Pancreas (tissue), 10 donors: Measurements from ENCODE around the gene MAPKAPK2. TPM values are rescaled to one million over a fixed set of nuclear protein-coding genes. Genes with fewer than 3 reads are reported as not detected.
A peak's percentile ranks its signal among the peaks of the same experiment; 100 is the strongest.

Experiments
- ATAC-seq, 4 donors: fragments of 200-7000 bp; cut with Tn5 transposase; one replicate each; pipeline versions ENCODE4 v1.8.0 to v1.9.1; 2020; ENCODE audit warnings: mild to moderate bottlenecking in 4 of 4, moderate library complexity in 4 of 4
- DNase-seq, 6 donors: peaks; one replicate each; pipeline ENCODE4 v3.0.0-alpha.2; 2020
- FAIRE-seq: peaks from 2 replicates; lab custom pipeline; 2012; peaks lifted over from hg19 to GRCh38; lab: Jason Lieb, UNC
- H3K27ac ChIP-seq, 4 donors: fragments of 200-600 bp; sonication (generic); 1 replicate in 3 of 4; 2 replicates in 1 of 4; pipeline versions ENCODE4 v1.5.0 to v1.8.0; 2020
- H3K27me3 ChIP-seq, 4 donors: fragments of 200-600 bp; one replicate each; pipeline ENCODE4 v1.8.0; 2021
- H3K36me3 ChIP-seq, 3 donors: fragments of 200-600 bp; sonication (generic) in 1 of 3; one replicate each; pipeline versions ENCODE4 v1.5.0 to v1.8.0; 2020 to 2021
- H3K4me1 ChIP-seq, 3 donors: fragments of 200-600 bp; one replicate each; pipeline ENCODE4 v1.8.0; 2021
- H3K4me3 ChIP-seq, 4 donors: fragments of 200-600 bp; sonication (generic) in 2 of 4; one replicate each; pipeline versions ENCODE4 v1.5.0 to v1.8.0; 2020 to 2021
- H3K9me3 ChIP-seq, 4 donors: fragments of 200-600 bp; one replicate each; pipeline ENCODE4 v1.8.0; 2021
- WGBS, 2 donors: extraction: QIAGEN DNeasy Blood & Tissue Kit; methylation state at CpG; one replicate each; pipeline ENCODE4 v1.1.7; 2013; 5-methylcytosine and 5-hydroxymethylcytosine counted together
- intact Hi-C, 3 donors: fragments of 100-400 bp; cut with DNase I; formaldehyde crosslinking; loops; one replicate each; pipeline versions ENCODE4 v1.11.1 to v1.14.2; 2022
- polyA plus RNA-seq, 2 donors: library from polyadenylated mRNA; stranded (reverse); fragments of 200-250 nt; gene quantifications; one replicate each; pipeline ENCODE4 v1.2.3, GENCODE V29; 2013
- total RNA-seq, 6 donors: library from RNA; stranded (reverse); fragmentation: NEBNext Ultra II Directional in 4 of 6; extraction: Animal tissue kit (Norgen Biotek cat#: 25700) in 4 of 6; gene quantifications; one replicate each; pipeline versions ENCODE4 v1.2.1 to v1.2.4, GENCODE V29; 2021 to 2023
- TF ChIP-seq, protein P1 (sequence below), 4 donors: fragments of 200-600 bp; sonication (generic) in 3 of 4; IDR thresholded peaks; one replicate each; pipeline versions ENCODE4 v1.5.0 to v1.8.0; 2021; ENCODE audit warnings: antibody characterized with exemption in 4 of 4
- donor health status: healthy with polysubstance abuse.
- donor health status: DM: no; HTN: no; CAD: no; lungs with moderate emphysema.
- donor health status: DM: no; HTN: no; CAD: no.
- donor health status: control.
- donor health status: control.
- donor health status: Bipolar disorder and iron deficiency.
- donor health status: DM: yes; HTN: yes; CAD: no.
- donor health status: DM: no; HTN: no; CAD: no.
- donor health status: DM: no; HTN: no; CAD: no.
- donor health status: DM: yes; HTN: yes; CAD: no.

MAPKAPK2 gene
- total and polyA plus RNA-seq, 8 donors, result 28.3 to 55.7 (median 35.1) TPM

DNA sequence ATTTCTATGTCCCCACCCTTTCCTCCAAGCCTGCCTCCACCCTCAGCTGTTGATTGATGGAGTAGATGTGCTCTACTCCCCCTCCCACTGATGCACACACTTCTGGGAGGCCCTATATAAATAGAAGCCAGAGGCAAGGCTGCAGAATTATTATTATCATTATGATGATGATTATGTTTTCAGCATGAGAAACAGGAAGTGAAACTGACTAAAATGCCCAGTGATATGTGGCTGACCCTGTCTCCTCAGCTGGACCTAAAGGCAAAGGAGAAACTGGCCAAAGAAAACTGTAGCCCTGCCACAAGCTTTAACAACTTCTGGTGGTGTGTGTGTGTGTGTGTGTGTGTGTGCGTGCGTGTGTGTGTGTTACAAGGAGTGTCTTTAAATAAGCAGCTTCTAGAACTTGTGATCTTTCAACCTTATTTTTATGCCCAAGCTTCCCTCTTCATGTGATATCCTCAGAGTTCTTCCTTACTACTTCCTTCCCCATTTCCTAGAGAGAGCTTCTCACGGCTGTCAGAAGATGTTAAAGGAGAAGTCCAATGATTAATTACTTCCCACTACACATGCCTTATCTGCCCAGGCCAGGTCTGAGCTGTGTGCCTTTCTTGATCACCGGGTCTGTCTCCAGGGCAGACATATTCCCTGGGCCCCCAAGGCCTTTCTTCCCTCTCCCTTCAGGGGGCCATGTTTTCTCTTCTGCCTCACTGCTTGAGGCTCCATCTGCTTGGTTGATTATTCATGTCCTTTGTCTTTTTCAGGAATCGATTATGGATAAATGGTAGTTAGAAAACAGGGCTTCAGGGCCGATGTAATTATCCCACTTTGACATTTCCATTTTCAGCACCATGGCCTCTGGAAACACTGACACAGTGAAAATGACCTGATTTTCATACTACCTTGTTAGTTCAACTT is 11.6 kb upstream of the MAPKAPK2 start:
- Histone ChIP-seq H3K4me1 (peaks cover 0 to 10% (median 0%) of the 10 kb centered on the region in 3 donors), H3K9me3 (no peaks in the 10 kb centered on the region), H3K36me3 (no peaks in the 10 kb centered on the region), H3K27ac (peak overlapping the region in 1 of 4 donors; percentile 7), H3K27me3 (no peaks in the 10 kb centered on the region), H3K4me3 (no peak overlapping the region)
- peak in 3 of 4 donors; percentile 22 to 53 (median 49) for ATAC-seq
- FAIRE-seq, result no peak
- WGBS, 2 donors, result 73 to 76% methylated on average over 6 of the region's 6 CpGs
- intact Hi-C loops, result no loop called here
- DNase-seq, result no peak
- TF ChIP-seq, protein P1, sequence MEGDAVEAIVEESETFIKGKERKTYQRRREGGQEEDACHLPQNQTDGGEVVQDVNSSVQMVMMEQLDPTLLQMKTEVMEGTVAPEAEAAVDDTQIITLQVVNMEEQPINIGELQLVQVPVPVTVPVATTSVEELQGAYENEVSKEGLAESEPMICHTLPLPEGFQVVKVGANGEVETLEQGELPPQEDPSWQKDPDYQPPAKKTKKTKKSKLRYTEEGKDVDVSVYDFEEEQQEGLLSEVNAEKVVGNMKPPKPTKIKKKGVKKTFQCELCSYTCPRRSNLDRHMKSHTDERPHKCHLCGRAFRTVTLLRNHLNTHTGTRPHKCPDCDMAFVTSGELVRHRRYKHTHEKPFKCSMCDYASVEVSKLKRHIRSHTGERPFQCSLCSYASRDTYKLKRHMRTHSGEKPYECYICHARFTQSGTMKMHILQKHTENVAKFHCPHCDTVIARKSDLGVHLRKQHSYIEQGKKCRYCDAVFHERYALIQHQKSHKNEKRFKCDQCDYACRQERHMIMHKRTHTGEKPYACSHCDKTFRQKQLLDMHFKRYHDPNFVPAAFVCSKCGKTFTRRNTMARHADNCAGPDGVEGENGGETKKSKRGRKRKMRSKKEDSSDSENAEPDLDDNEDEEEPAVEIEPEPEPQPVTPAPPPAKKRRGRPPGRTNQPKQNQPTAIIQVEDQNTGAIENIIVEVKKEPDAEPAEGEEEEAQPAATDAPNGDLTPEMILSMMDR (IDR thresholded peaks at IDR 0.05), result no peak

DNA sequence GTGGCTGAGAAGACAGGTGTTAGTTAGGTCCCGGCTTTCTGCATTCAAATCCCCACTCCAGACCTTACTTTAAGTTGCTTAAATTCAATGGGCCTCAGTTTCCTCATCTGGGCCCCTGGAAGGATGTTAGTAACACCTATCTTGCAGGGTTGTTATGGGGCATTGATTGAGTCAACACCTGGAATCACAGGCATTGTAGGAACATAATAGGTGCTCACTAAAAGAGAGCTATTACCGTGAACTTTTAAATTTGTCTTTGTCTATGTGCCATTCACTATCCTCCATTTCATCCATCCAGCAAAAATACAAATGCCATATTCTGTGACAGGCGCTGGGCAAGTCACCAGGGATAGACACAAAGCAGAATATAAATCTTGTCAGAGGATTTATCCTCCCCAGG is 10.5 kb upstream of the MAPKAPK2 start:
- Histone ChIP-seq H3K9me3 (no peaks in the 10 kb centered on the region), H3K36me3 (no peaks in the 10 kb centered on the region), H3K27me3 (no peaks in the 10 kb centered on the region), H3K4me3 (no peak overlapping the region), H3K4me1 (peaks cover 0 to 10% (median 0%) of the 10 kb centered on the region in 3 donors), H3K27ac (peak overlapping the region in 2 of 4 donors; percentile 55)
- intact Hi-C loops, result no loop called here
- ATAC-seq, result no peak
- WGBS, 2 donors, result 97 to 98% methylated on average over 3 of the region's 3 CpGs
- no peak for FAIRE-seq
- TF ChIP-seq, protein P1 (IDR thresholded peaks at IDR 0.05), result no peak
- no peak for DNase-seq

DNA sequence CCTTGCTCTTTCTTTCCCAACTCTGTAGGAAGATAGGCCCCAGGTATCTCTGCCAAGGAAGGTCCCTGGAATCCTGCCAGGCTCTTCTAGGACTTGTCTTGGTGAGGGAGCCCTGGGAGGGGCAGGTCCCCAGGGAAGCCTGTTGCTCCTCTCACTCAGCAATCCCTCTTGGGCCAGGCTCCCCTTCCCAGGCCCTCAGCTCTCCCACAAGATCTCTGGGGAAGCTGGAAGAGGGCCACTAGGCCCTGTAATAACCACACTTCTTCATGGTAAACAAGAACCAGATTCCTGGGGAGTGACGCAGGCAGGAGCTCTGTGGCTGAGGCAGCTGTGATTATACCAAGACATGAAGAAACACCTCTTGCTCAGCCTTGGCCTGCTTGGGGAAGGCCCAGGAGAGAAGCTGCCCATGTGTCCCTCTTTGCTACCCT is 9.9 kb upstream of the MAPKAPK2 start:
- TF ChIP-seq, protein P1 (IDR thresholded peaks at IDR 0.05), result no peak
- no peak overlapping the region for H3K4me3 ChIP-seq
- FAIRE-seq, result no peak
- WGBS, 2 donors, result 33 to 67% methylated on average over 1 of the region's 1 CpG
- H3K36me3 ChIP-seq, result no peaks in the 10 kb centered on the region
- H3K27ac ChIP-seq, result peak overlapping the region in 2 of 4 donors; percentile 55
- peak in 4 of 6 donors; percentile 29 to 74 (median 56) for DNase-seq
- peak; percentile 77 to 87 (median 82) for ATAC-seq
- H3K4me1 ChIP-seq, result peaks cover 0 to 10% (median 0%) of the 10 kb centered on the region in 3 donors
- intact Hi-C loops, result no loop called here
- no peaks in the 10 kb centered on the region for H3K27me3 ChIP-seq
- H3K9me3 ChIP-seq, result no peaks in the 10 kb centered on the region

DNA sequence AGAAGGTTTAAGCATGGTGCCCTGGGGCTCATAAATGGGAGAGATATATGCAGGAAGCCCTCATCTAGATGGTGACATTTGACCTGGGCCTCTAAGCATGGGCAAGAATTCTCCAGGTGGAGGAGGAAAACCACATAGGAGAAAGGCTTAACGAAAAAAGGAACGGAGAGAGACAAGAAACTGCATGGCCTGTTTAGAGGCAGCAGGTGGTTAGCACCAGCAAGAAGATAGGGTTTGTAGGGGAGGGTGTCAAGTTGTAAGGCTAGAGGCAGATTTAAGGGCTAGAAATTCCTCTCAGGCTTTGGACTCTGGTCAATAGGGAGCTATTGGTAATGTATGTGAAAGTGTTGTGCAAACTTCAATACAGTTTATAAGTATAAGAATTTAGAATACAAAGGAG is 8.2 kb upstream of the MAPKAPK2 start:
- 83 to 89% methylated on average over 2 of the region's 2 CpGs for WGBS, 2 donors
- DNase-seq (no peak), ATAC-seq (no peak), FAIRE-seq (no peak)
- intact Hi-C loops, result no loop called here
- TF ChIP-seq, protein P1 (IDR thresholded peaks at IDR 0.05), result no peak
- Histone ChIP-seq H3K27ac (no peak overlapping the region), H3K4me1 (peaks cover 0 to 13% (median 0%) of the 10 kb centered on the region in 3 donors), H3K27me3 (no peaks in the 10 kb centered on the region), H3K4me3 (no peak overlapping the region), H3K9me3 (no peaks in the 10 kb centered on the region), H3K36me3 (no peaks in the 10 kb centered on the region)

DNA sequence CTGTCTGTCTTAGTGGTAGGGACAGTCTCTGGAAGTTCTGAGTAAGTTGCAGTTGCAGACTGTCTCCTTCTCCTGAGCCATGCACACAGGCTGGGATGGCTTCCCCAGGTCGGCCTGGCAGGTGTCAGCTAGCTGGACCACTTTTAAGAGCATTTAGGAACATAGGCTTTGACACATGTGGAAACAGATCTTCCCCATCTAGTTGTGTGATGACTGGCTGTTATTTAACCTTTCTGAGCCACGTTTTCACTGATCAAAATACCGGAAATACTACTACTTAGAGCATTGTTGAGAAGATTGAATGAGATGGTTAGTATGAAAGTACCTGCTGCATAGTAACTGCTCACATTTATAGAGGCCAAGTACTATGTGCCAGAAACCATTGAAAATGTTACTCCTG is 6.2 kb upstream of the MAPKAPK2 start:
- Histone ChIP-seq H3K27me3 (no peaks in the 10 kb centered on the region), H3K9me3 (no peaks in the 10 kb centered on the region), H3K4me3 (no peak overlapping the region), H3K27ac (no peak overlapping the region), H3K36me3 (no peaks in the 10 kb centered on the region), H3K4me1 (peaks cover 0 to 5% (median 0%) of the 10 kb centered on the region in 3 donors)
- ATAC-seq (no peak), DNase-seq (no peak), FAIRE-seq (no peak)
- 52 to 68% methylated on average over 3 of the region's 3 CpGs for WGBS, 2 donors
- intact Hi-C loops, result no loop called here
- TF ChIP-seq, protein P1 (IDR thresholded peaks at IDR 0.05), result no peak
